GM06990 (cell line): ENCODE results near the gene FOXC2.

ENCODE experiments used
- DNase-seq: peaks from one replicate; pipeline ENCODE4 v3.0.0-alpha.2; 2011; ENCODE audit not compliant: insufficient read length; ENCODE audit errors: extremely low read depth
- H3K27me3 ChIP-seq: replicated peaks from 2 replicates; pipeline ENCODE4 v1.6.0; 2011; ENCODE audit warnings: low read length; ENCODE audit not compliant: control insufficient read depth, insufficient read depth
- H3K36me3 ChIP-seq: 2 replicates; pipeline ENCODE4 v1.5.1; 2011; ENCODE audit warnings: low read length; ENCODE audit not compliant: control insufficient read depth, insufficient read depth
- H3K4me3 ChIP-seq: replicated peaks from 2 replicates; pipeline ENCODE4 v1.5.1; 2011; ENCODE audit warnings: low read depth, mild to moderate bottlenecking, control low read depth, low read length
- CTCF ChIP-seq: IDR thresholded peaks from 2 replicates; pipeline ENCODE4 v1.5.1; 2011; ENCODE audit warnings: low read length, control low read depth, mild to moderate bottlenecking, inconsistent platforms; ENCODE audit not compliant: insufficient read depth, poor library complexity, severe bottlenecking

The FOXC2 gene

GRCh38 chr16:86570558-86571529 is 4.2 kb downstream of the FOXC2 start:
- Histone ChIP-seq H3K27me3 (peaks cover 2% of the 10 kb centered on the region), H3K4me3 (no peak overlapping the region), H3K36me3 (no peaks in the 10 kb centered on the region)
- TF ChIP-seq CTCF, result no peak
- DNase-seq, result no peak

- no peaks in the 10 kb centered on the region for H3K36me3 ChIP-seq
- TF ChIP-seq CTCF, result no peak
- H3K4me3 ChIP-seq, result no peak overlapping the region
- H3K27me3 ChIP-seq, result peaks cover 2% of the 10 kb centered on the region
- DNase-seq, result no peak
Measured at GRCh38 chr16:86571530-86571915, 4.9 kb downstream of the FOXC2 start.

GRCh38 chr16:86572041-86572521 is 5.5 kb downstream of the FOXC2 start:
- DNase-seq, result no peak
- Histone ChIP-seq H3K27me3 (peaks cover 2% of the 10 kb centered on the region), H3K4me3 (no peak overlapping the region), H3K36me3 (no peaks in the 10 kb centered on the region)
- no peak for TF ChIP-seq CTCF

GRCh38 chr16:86572606-86573005 is 6.0 kb downstream of the FOXC2 start:
- Histone ChIP-seq H3K36me3 (no peaks in the 10 kb centered on the region), H3K27me3 (peaks cover 2% of the 10 kb centered on the region), H3K4me3 (no peak overlapping the region)
- TF ChIP-seq CTCF, result no peak
- no peak for DNase-seq

- H3K36me3 ChIP-seq, result no peaks in the 10 kb centered on the region
- DNase-seq, result no peak
- H3K4me3 ChIP-seq, result no peak overlapping the region
- H3K27me3 ChIP-seq, result peaks cover 2% of the 10 kb centered on the region
- no peak for TF ChIP-seq CTCF
Measured at GRCh38 chr16:86573215-86573614, 6.6 kb downstream of the FOXC2 start.
